ENCODE results near the gene WDSUB1. TPM values are rescaled to one million over a fixed set of nuclear protein-coding genes. Genes with fewer than 3 reads are reported as not detected.

The WDSUB1 gene
- 5.8 and 6.5 TPM in 2 replicates for total RNA-seq

GRCh38 chr2:159285929-159286708 lies at the start of gene WDSUB1:
Gene WDSUB1 (minus strand): TSS chr2:159286703. CDS start chr2:159283069, 3,634 bp downstream.

Data from aortic smooth muscle cell (primary cell).